Measurements from ENCODE around the gene RNF32.

RNF32 gene

GRCh38 chr7:156662277-156662676 lies 21.7 kb downstream of the RNF32 start:
- Histone ChIP-seq H3K36me3 (ENCODE audit: insufficient read depth, low read length) (no peaks in the 10 kb centered on the region), H3K27me3 (ENCODE audit: insufficient read depth, low read length) (no peaks in the 10 kb centered on the region), H3K27ac (ENCODE audit: low read depth, low read length) (no peak overlapping the region), H3K4me3 (ENCODE audit: low read depth, low read length) (no peak overlapping the region), H3K79me2 (ENCODE audit: control insufficient read depth, insufficient read depth, low read length, unreplicated experiment) (no peaks in the 10 kb centered on the region), H2AFZ (ENCODE audit: low read length, unreplicated experiment) (no peak overlapping the region), H3K4me1 (ENCODE audit: control insufficient read depth, insufficient read depth, low read length, unreplicated experiment) (no peaks in the 10 kb centered on the region)

- Histone ChIP-seq H3K4me3 (ENCODE audit: low read depth, low read length) (no peak overlapping the region), H2AFZ (ENCODE audit: low read length, unreplicated experiment) (no peak overlapping the region), H3K79me2 (ENCODE audit: control insufficient read depth, insufficient read depth, low read length, unreplicated experiment) (no peaks in the 10 kb centered on the region)
Observed at GRCh38 chr7:156665101-156665500, 24.5 kb downstream of the RNF32 start.

GRCh38 chr7:156666368-156667109 lies 26.0 kb downstream of the RNF32 start:
- no peak overlapping the region for H2AFZ ChIP-seq (ENCODE audit: low read length, unreplicated experiment)
- no peak overlapping the region for H3K27ac ChIP-seq (ENCODE audit: low read depth, low read length)
- H3K79me2 ChIP-seq (ENCODE audit: control insufficient read depth, insufficient read depth, low read length, unreplicated experiment), result no peaks in the 10 kb centered on the region
- H3K4me3 ChIP-seq (ENCODE audit: low read depth, low read length), result no peak overlapping the region
- no peaks in the 10 kb centered on the region for H3K27me3 ChIP-seq (ENCODE audit: insufficient read depth, low read length)
- H3K36me3 ChIP-seq (ENCODE audit: insufficient read depth, low read length), result no peaks in the 10 kb centered on the region
- H3K4me1 ChIP-seq (ENCODE audit: control insufficient read depth, insufficient read depth, low read length, unreplicated experiment), result no peaks in the 10 kb centered on the region

More at GRCh38 chr7:156665101-156665500, 24.5 kb downstream of the RNF32 start:
- Histone ChIP-seq H3K27me3 (ENCODE audit: insufficient read depth, low read length) (no peaks in the 10 kb centered on the region), H3K36me3 (ENCODE audit: insufficient read depth, low read length) (no peaks in the 10 kb centered on the region), H3K27ac (ENCODE audit: low read depth, low read length) (no peak overlapping the region), H3K4me1 (ENCODE audit: control insufficient read depth, insufficient read depth, low read length, unreplicated experiment) (no peaks in the 10 kb centered on the region)

GRCh38 chr7:156667110-156667426 lies 26.5 kb downstream of the RNF32 start:
- no peak overlapping the region for H3K27ac ChIP-seq (ENCODE audit: low read depth, low read length)
- no peak overlapping the region for H2AFZ ChIP-seq (ENCODE audit: low read length, unreplicated experiment)
- H3K4me3 ChIP-seq (ENCODE audit: low read depth, low read length), result no peak overlapping the region
- H3K79me2 ChIP-seq (ENCODE audit: control insufficient read depth, insufficient read depth, low read length, unreplicated experiment), result no peaks in the 10 kb centered on the region
- no peaks in the 10 kb centered on the region for H3K27me3 ChIP-seq (ENCODE audit: insufficient read depth, low read length)
- no peaks in the 10 kb centered on the region for H3K36me3 ChIP-seq (ENCODE audit: insufficient read depth, low read length)
- no peaks in the 10 kb centered on the region for H3K4me1 ChIP-seq (ENCODE audit: control insufficient read depth, insufficient read depth, low read length, unreplicated experiment)

GRCh38 chr7:156668130-156668741 lies 27.7 kb downstream of the RNF32 start:
- no peaks in the 10 kb centered on the region for H3K36me3 ChIP-seq (ENCODE audit: insufficient read depth, low read length)
- H3K27me3 ChIP-seq (ENCODE audit: insufficient read depth, low read length), result no peaks in the 10 kb centered on the region
- no peak overlapping the region for H3K27ac ChIP-seq (ENCODE audit: low read depth, low read length)
- no peaks in the 10 kb centered on the region for H3K79me2 ChIP-seq (ENCODE audit: control insufficient read depth, insufficient read depth, low read length, unreplicated experiment)
- H3K4me3 ChIP-seq (ENCODE audit: low read depth, low read length), result no peak overlapping the region
- H3K4me1 ChIP-seq (ENCODE audit: control insufficient read depth, insufficient read depth, low read length, unreplicated experiment), result no peaks in the 10 kb centered on the region
- no peak overlapping the region for H2AFZ ChIP-seq (ENCODE audit: low read length, unreplicated experiment)

GRCh38 chr7:156669035-156669828 lies 28.7 kb downstream of the RNF32 start:
- Histone ChIP-seq H3K36me3 (ENCODE audit: insufficient read depth, low read length) (no peaks in the 10 kb centered on the region), H3K79me2 (ENCODE audit: control insufficient read depth, insufficient read depth, low read length, unreplicated experiment) (no peaks in the 10 kb centered on the region), H3K27me3 (ENCODE audit: insufficient read depth, low read length) (no peaks in the 10 kb centered on the region), H3K27ac (ENCODE audit: low read depth, low read length) (no peak overlapping the region), H2AFZ (ENCODE audit: low read length, unreplicated experiment) (no peak overlapping the region), H3K4me1 (ENCODE audit: control insufficient read depth, insufficient read depth, low read length, unreplicated experiment) (no peaks in the 10 kb centered on the region), H3K4me3 (ENCODE audit: low read depth, low read length) (no peak overlapping the region)

GRCh38 chr7:156673454-156673853 lies 32.9 kb downstream of the RNF32 start:
- Histone ChIP-seq H2AFZ (ENCODE audit: low read length, unreplicated experiment) (no peak overlapping the region), H3K27ac (ENCODE audit: low read depth, low read length) (no peak overlapping the region), H3K4me1 (ENCODE audit: control insufficient read depth, insufficient read depth, low read length, unreplicated experiment) (no peaks in the 10 kb centered on the region), H3K4me3 (ENCODE audit: low read depth, low read length) (no peak overlapping the region), H3K79me2 (ENCODE audit: control insufficient read depth, insufficient read depth, low read length, unreplicated experiment) (no peaks in the 10 kb centered on the region), H3K36me3 (ENCODE audit: insufficient read depth, low read length) (no peaks in the 10 kb centered on the region), H3K27me3 (ENCODE audit: insufficient read depth, low read length) (no peaks in the 10 kb centered on the region)

GRCh38 chr7:156673902-156674301 lies 33.3 kb downstream of the RNF32 start:
- Histone ChIP-seq H3K4me1 (ENCODE audit: control insufficient read depth, insufficient read depth, low read length, unreplicated experiment) (no peaks in the 10 kb centered on the region), H3K36me3 (ENCODE audit: insufficient read depth, low read length) (no peaks in the 10 kb centered on the region), H3K4me3 (ENCODE audit: low read depth, low read length) (no peak overlapping the region), H3K27ac (ENCODE audit: low read depth, low read length) (no peak overlapping the region), H3K79me2 (ENCODE audit: control insufficient read depth, insufficient read depth, low read length, unreplicated experiment) (no peaks in the 10 kb centered on the region), H2AFZ (ENCODE audit: low read length, unreplicated experiment) (no peak overlapping the region), H3K27me3 (ENCODE audit: insufficient read depth, low read length) (no peaks in the 10 kb centered on the region)

GRCh38 chr7:156675721-156676120 lies 35.1 kb downstream of the RNF32 start:
- no peaks in the 10 kb centered on the region for H3K27me3 ChIP-seq (ENCODE audit: insufficient read depth, low read length)
- H2AFZ ChIP-seq (ENCODE audit: low read length, unreplicated experiment), result no peak overlapping the region
- no peaks in the 10 kb centered on the region for H3K4me1 ChIP-seq (ENCODE audit: control insufficient read depth, insufficient read depth, low read length, unreplicated experiment)
- H3K79me2 ChIP-seq (ENCODE audit: control insufficient read depth, insufficient read depth, low read length, unreplicated experiment), result no peaks in the 10 kb centered on the region
- H3K36me3 ChIP-seq (ENCODE audit: insufficient read depth, low read length), result no peaks in the 10 kb centered on the region
- H3K4me3 ChIP-seq (ENCODE audit: low read depth, low read length), result no peak overlapping the region
- no peak overlapping the region for H3K27ac ChIP-seq (ENCODE audit: low read depth, low read length)

- H2AFZ ChIP-seq (ENCODE audit: low read length, unreplicated experiment), result no peak overlapping the region
- H3K4me1 ChIP-seq (ENCODE audit: control insufficient read depth, insufficient read depth, low read length, unreplicated experiment), result no peaks in the 10 kb centered on the region
- no peaks in the 10 kb centered on the region for H3K79me2 ChIP-seq (ENCODE audit: control insufficient read depth, insufficient read depth, low read length, unreplicated experiment)
- H3K27me3 ChIP-seq (ENCODE audit: insufficient read depth, low read length), result no peaks in the 10 kb centered on the region
- no peak overlapping the region for H3K4me3 ChIP-seq (ENCODE audit: low read depth, low read length)
- no peaks in the 10 kb centered on the region for H3K36me3 ChIP-seq (ENCODE audit: insufficient read depth, low read length)
- no peak overlapping the region for H3K27ac ChIP-seq (ENCODE audit: low read depth, low read length)
Observed at GRCh38 chr7:156676263-156676662, 35.7 kb downstream of the RNF32 start.
